Right renal pelvis (tissue), 4 donors: ENCODE data around the gene MICU1. TPM values are rescaled to one million over a fixed set of nuclear protein-coding genes. Genes with fewer than 3 reads are reported as not detected.
"Not testable (repeated sequence)": the region's sequence is repeated elsewhere in the genome, so short reads cannot be mapped to it uniquely, and the experiment has no call there.

Source experiments
- DNase-seq, 4 donors: peaks; one replicate each; pipeline ENCODE4 v3.0.0-alpha.2; 2013; ENCODE audit warnings: low read depth in 4 of 4, low spot score in 3 of 4, missing footprints in 1 of 4
- polyA plus RNA-seq, 4 donors: library from polyadenylated mRNA; unstranded; fragments of 120-200 nt; gene quantifications; one replicate each; pipeline ENCODE4 v1.2.1, GENCODE V29; 2013; ENCODE audit not compliant: insufficient read length in 4 of 4

Gene MICU1, protein sequence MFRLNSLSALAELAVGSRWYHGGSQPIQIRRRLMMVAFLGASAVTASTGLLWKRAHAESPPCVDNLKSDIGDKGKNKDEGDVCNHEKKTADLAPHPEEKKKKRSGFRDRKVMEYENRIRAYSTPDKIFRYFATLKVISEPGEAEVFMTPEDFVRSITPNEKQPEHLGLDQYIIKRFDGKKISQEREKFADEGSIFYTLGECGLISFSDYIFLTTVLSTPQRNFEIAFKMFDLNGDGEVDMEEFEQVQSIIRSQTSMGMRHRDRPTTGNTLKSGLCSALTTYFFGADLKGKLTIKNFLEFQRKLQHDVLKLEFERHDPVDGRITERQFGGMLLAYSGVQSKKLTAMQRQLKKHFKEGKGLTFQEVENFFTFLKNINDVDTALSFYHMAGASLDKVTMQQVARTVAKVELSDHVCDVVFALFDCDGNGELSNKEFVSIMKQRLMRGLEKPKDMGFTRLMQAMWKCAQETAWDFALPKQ
- 10 to 100 TPM; 83.3 to 94.7 (median 87.4) TPM for polyA plus RNA-seq

DNA sequence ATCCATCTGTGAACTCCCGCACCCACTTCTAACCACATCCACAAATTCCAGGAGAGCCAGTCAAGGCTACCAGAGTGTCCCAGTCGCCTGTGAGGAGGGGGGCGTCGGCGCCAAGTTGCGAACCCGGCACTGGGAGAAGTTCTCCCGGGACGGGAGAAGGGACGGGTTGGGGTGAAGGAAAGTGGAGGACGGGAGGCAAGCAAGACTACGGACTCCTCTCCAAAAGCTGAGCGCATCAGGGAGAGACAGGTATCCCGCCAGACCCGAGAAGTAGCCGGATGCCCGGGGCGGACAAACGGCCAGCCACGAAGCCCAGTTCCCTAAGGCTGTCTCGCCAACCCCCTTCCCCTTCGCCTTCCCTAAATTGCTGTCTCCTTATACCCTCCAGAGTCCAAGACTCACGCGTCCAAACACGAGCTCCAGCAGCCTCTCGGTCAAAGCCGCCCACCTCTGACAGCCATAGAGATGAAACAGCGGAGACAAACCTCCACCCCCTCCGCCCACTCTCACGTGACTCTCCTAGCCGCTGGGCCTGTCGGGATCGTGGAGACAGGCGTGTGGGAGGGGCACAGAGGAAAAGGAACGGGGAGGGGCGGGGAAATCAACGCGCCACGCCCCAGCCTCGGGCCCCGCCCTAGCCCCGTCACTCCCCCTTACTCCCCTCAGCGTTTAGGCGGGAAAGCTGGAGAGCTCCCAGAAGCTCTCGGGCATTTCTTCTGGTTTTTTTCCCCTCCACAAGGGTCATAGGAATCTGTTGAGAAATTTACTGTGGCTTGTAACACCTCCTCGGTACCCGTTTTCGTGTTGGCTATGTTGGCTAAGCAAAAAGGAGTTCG lies at the start of gene MICU1:
Gene MICU1, minus strand, starts transcription at position 472 of the 836 bp plus-strand sequence. CDS start 59,286 bp downstream, outside the sequence.
- peak; percentile 90 to 96 (median 93) for DNase-seq

DNA sequence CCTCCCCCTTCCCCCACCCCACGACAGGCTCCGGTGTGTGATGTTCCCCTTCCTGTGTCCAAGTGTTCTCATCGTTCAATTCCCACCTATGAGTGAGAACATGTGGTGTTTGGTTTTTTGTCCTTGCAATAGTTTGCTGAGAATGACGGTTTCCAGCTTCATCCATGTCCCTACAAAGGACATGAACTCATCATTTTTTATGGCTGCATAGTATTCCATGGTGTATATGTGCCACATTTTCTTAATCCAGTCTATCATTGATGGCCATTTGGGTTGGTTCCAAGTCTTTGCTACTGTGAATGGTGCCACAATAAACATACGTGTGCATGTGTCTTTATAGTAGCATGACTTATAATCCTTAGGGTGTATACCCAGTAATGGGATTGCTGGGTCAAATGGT lies 48.3 kb upstream of the MICU1 start:
- not testable (repeated sequence) for DNase-seq

DNA sequence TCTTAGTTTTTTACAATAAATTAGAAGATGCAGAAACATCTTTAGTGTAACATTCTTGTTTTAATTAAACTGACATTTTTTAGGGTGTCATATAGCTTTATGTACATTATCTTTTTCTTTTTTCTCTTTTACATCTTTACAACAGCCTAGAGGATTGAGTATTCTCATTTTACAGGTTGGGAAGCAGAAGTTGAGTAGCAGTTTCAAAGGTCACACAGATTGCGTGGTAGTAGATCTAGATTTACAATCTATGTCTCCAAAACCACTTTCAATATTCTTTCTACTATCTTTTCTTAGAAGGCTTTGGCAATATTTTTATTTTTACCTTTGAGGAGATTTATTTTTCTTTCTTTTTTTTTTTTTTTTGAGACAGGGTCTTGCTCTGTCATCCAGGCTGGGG lies 47.4 kb upstream of the MICU1 start:
- no peak for DNase-seq

DNA sequence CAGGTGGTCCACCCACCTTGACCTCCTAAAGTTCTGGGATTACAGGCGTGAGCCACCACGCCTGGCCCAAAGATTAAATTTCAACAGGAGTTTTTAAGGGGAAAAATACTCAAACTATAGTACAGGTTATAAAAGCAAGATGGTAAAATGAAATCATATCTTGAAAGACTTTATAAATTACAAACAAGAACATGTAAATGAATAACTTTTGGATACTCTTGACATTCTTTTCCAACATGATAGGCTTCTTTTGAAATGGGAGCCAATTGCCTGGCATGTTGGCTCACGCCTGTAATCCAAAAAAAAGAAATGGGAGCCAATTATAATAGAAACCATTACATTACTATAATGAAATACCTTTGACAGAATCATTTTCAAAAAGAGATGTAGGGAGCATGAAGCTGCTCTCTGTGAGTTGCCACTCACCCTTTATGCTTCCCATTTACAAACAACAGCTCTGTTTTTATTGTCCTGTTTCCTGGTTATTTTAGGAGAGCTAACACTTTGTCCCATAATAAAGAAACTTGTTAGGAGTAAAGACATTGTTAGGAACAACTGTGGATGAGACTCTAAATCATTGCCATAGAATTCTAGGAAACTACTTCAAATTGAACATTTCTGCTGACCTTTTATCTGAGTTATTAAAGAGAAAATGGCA lies 41.5 kb upstream of the MICU1 start:
- DNase-seq: no peak

DNA sequence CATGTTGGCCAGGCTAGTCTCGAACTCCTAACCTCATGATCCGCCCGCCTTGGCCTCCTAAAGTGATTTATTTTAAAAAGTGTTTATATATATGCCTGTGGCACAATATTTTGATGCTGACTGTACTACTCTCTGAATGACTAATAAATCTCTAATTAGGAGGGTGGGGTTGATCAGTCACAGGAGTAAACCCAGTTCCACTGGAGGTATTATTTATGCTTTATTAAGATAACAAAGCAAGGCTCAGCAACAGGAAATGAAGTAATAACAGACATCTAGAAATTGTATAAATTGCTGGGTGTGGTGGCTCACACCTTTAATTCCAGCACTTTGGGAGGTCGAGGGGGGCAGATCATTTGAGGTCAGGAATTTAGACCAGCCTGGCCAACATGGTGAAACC lies 40.0 kb upstream of the MICU1 start:
- DNase-seq: no peak

DNA sequence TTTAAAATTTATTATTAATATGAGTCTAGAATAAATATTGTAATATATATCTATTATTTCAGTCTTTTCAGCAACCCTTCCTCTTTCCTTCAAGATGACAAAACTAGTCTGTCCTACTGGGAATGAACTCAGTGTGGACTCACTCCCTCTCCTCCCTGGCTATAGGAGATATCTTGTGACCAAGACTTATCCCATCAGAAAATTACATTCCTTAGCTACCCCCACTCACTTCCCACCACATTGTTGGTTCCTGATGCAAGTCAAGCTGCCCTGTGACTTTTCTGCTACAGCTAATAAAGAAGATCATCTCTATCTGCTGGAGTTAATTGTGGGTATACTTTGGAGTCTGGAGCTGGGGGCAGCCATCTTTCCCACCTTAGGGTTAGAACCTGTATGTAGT lies 38.1 kb upstream of the MICU1 start:
- DNase-seq: no peak

DNA sequence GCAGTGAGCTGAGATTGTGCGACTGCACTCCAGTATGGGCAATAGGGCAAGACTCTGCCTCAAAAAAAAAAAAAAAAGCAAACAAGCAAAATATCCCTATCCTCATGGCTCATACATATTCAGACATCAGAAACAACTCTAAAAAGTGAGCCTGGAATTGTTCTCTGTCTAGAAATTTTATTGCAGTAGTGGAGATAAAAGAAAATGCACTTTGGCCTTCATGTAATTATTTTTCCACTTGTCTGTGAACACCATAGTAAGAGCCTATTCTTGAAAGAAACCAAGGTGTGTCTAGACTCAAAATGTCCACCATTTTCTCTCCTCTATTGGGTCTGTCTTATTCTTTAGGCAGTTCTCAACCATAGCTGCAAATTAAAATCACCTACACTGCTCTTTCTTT lies 35.6 kb upstream of the MICU1 start:
- DNase-seq: no peak

DNA sequence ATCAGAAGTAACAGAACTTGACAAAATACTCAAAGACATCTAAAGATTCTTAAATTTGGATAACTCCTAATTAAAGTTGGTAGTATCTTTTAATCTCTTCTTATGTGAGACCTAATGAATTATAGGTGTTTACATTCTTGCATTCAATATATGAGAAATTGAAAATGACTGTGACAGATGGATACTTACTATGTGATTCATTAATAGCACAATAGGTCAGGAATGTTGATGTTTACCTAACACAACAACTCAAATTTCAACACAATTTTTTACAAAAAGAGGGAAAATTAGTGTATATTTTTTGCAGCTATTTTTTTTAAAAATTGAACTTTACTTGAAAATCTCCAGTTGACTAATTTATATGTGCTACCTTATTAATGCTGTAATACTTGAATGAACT lies 34.3 kb upstream of the MICU1 start:
- DNase-seq: no peak

DNA sequence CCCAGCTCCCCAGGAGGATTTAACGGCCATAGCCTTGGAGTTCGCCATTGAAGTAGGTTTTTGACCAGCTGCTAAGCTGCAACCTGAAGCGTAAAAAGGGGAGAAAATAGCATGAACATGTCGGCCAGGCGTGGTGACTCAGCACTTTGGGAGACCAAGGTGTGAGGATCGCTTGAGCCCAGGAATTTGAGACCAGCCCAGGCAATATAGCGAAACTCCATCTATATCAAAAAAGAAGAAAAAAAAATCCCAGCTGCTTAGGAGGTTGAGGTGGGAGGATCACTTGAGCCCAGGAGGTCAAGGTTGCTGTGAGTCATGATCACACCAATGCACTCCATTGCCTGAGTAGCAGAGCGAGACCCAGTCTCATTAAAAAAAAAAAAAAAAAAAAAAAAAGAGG lies 33.8 kb upstream of the MICU1 start:
- DNase-seq: no peak

DNA sequence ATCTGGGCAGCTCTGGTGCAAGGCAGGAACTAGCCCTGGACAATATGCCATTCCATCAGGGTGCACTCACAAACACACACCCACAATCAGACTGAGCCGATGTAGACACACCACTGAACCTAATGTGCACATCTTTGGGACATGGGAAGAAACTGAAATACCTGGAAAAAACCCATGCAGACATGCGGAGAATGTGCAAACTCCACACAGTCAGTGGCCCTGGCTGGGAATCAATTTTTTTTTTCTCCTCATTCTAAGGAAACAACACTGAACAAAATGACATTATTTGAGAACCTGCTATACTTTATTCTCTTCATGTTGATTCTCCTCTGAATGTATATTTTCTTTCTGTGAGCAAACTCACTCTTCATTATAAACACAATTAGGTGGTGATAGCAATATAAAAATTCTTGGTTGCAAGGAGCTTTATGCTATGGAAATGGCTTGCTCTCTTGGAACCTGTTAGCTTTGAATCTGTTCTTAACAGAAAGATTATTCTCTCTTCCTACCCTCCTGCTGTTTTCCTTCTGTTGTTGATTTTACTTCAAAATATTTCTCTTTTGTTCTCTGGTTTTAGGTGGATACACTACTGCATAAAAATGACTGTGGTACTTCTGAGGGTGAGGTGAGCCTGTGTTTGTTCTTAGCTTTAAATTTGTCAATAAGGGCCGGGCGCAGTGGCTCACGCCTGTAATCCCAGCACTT lies 33.0 kb upstream of the MICU1 start:
- no peak for DNase-seq

DNA sequence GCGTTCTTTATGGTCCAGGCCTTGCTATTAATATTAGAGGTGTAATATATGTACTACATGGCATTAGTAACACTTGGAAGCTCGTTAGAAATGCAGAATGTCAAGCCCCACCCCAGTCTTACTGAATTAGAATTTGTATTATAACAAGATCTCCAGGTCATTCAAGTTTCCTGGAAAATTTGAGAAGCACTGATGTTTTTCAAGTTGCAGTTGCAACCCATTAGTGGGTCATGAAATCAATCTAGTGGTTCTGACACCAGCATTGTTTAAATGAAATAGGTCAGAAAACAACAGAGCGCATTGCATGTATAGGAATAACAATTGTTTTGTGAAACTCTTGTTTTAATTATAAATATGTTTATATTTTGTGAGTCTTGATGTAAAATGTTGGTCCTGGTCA lies 28.8 kb upstream of the MICU1 start:
- no peak for DNase-seq

DNA sequence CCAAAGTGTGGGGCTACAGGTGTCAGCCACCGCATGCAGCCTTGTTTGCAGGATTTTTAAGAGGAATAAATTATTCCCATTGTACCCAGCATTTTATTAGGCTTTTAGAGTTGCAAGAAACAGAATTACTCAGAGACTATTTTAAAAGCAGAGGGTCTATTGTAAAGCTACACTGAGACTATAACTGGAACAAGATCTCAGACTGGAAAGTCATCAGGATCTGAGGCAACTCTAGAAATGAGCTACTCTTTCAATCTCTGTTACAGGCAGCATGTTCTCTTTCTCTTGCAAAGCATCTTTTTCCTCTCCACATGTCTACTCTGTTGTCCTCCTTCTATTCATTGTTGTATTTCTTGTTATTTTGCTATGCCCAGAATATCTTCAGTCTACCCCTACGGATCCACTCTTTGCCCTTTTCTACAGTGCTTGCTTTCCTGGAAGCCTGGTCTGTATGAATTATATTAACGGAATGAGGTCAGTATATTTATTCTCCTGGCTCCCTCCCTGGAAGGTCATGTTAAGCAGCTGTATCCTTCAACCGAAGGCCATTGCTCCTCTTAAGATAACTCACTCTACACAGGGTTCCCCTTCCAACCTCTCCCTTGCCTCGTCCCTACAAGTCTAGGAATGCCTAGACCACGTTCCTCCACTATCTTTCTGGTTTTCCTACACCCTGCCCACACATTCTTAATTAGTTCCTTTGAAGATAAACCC lies 27.7 kb upstream of the MICU1 start:
- no peak for DNase-seq

DNA sequence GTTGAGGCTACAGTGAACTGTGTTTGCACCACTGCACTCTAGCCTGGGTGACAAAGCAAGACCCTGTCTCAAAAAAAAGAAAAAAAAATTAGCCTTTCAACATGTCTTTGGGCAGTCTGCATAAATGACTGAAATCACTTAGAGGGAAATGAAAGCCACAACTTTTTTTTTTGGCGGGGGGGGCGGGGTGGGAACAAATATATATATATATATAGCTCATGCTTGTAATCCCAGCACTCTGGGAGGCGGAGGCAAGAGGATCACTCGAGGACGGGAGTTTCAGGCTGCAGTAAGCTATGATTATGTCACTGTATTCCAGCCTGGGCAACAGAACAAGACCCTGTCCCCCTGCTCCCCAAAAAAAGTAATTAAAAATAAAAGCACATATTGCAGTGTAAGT lies 23.4 kb upstream of the MICU1 start:
- no peak for DNase-seq

DNA sequence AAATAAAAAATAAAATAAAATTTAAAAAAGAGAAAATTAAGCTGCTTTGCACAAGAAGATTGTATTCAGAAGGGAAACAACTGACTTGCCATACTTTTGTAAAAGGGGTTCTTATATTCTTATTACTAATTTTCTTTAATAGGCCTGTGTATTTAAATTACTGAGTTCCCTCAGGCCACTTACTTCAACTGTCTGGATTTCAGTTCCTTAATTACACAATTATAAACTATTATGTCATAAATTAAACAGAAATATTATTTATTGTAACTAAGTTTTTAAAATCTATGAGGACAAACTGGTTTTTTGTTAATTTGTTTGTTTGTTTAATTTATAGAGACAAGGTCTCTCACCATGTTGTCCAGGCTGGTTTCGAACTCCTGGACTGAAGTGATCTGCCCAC lies 22.4 kb upstream of the MICU1 start:
- no peak for DNase-seq

DNA sequence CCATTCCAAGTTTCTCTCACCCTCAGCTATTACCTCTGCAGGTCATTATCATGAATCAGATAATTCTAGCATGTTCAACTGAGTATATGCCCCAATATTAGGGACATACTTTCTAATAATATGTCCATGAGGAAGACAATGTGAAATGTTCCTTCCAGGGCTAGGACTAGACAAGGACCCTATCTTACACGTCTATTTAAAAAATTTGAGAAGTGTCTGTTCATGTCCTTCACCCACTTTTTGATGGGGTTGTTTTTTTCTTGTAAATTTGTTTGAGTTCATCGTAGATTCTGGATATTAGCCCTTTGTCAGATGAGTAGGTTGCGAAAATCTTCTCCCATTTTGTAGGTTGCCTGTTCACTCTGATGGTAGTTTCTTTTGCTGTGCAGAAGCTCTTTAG lies 21.1 kb upstream of the MICU1 start:
- not testable (repeated sequence) for DNase-seq

DNA sequence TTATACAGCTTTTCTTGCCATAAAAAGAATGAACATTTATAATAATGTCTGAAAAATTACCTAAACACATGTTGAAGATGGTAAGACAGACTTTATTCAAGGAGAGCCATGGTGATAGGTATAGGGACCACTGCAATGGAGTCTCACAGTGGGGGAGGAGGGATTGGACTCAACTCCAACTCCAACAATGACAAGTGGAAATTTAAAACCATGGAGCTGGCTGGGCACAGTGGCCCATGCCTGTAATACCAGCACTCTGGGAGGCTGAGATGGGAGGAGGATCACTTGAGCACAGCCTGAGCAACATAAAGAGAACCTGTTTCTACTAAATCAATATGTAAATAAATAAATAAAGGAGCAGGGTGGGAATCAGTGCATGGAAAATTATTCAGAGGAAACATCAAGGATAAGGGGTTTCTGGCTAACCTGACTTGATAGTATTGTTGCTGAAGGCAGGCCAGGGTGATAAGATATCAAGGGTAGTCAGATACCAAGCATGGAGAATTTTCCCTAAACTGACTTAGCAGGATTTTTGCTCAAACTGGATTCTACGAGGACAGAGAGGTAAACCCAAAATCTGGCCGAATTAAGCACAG lies 19.5 kb upstream of the MICU1 start:
- DNase-seq: no peak

DNA sequence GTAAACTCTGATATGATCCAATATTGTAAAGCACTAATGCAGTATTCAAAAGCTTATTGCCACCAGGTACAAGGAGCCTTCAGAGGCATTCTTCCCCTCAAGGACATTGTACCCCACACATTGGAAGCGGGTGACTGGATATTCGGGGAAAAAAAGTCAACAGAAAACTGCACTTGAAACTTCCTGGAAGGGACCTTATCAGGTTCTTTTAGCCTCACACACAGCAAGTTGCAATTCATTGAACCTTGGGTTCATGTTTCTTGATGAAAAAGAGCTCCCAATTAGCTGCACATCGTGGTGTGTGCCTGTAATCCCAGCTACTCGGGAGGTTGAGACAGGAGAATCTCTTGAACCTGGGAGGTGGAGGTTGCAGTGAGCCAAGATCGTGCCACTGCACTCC lies 16.4 kb upstream of the MICU1 start:
- DNase-seq: no peak

DNA sequence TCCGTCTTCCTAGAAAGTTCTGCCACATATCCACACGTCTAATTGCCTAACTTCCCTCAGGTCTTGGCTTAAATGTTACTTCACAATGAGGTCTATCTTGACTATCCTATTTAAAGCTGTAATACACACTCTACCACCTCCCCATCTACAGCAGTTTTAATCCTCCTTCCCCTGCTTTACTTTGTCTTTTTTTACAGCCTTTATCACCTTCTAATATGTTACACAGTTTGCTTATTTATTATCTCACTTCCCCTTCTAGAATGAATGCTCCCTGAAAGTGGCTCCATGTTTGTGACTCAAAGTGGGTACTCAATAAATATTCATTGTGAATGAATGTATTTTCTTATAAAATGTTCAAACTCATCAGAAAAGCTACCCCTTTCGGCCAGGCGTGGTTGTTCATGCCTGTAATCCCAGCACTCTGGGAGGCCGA lies 13.6 kb upstream of the MICU1 start:
- DNase-seq: no peak
